K562 (cell line): ENCODE data around the gene ABT1. TPM values are rescaled to one million over a fixed set of nuclear protein-coding genes. Genes with fewer than 3 reads are reported as not detected.

ENCODE experiments used
- AFF1 ChIP-seq, 2 experiments: fragments of 450-650 bp; IDR thresholded peaks; 2 replicates each; pipeline ENCODE4 v1.6.1; 2018; ENCODE audit warnings: mild to moderate bottlenecking in 2 of 2, low read depth in 1 of 2; ENCODE audit not compliant: partially characterized antibody in 2 of 2
- DACH1 ChIP-seq: fragments of 450-650 bp; IDR thresholded peaks from 2 replicates; pipeline ENCODE4 v1.6.1; 2018; ENCODE audit not compliant: partially characterized antibody
- E2F8 ChIP-seq: fragments of 450-650 bp; IDR thresholded peaks from 2 replicates; pipeline ENCODE4 v1.7.1; 2018; ENCODE audit warnings: mild to moderate bottlenecking, low read depth; ENCODE audit not compliant: partially characterized antibody
- EP300 ChIP-seq: IDR thresholded peaks from 2 replicates; pipeline ENCODE4 v1.6.1; 2012; ENCODE audit warnings: low read length, improper control_type of control experiment
- FOXJ2 ChIP-seq: fragments of 200-800 bp; sonication (Bioruptor generic); IDR thresholded peaks from 2 replicates; pipeline ENCODE4 v1.6.1; 2016; ENCODE audit warnings: missing genetic modification characterization, missing compliant biosample characterization
- HES1 ChIP-seq: fragments of 450-650 bp; IDR thresholded peaks from 2 replicates; pipeline ENCODE4 v1.6.1; 2016; ENCODE audit warnings: low read depth, mild to moderate bottlenecking, moderate library complexity
- HMG20B ChIP-seq: fragments of 250-450 bp; sonication (Bioruptor Pico); IDR thresholded peaks from 2 replicates; pipeline ENCODE4 v1.5.0; 2021; ENCODE audit warnings: mild to moderate bottlenecking
- KDM4B ChIP-seq, 2 experiments: fragments of 450-650 bp in 1 of 2; sonication (generic) in 1 of 2; IDR thresholded peaks; 2 replicates each; pipeline ENCODE4 v1.6.1; 2016 to 2017; ENCODE audit warnings: borderline replicate concordance in 2 of 2, antibody characterized with exemption in 1 of 2, low read depth in 1 of 2, mild to moderate bottlenecking in 1 of 2
- MAX ChIP-seq: sonication (generic); formaldehyde crosslinking; IDR thresholded peaks from 2 replicates; pipeline ENCODE4 v1.9.0; 2022; ENCODE audit warnings: mild to moderate bottlenecking, missing genetic modification reagents
- POLR3A ChIP-seq: IDR thresholded peaks from 2 replicates; pipeline ENCODE4 v1.6.1; 2011; ENCODE audit warnings: borderline replicate concordance, mild to moderate bottlenecking, moderate library complexity; ENCODE audit not compliant: insufficient read length, insufficient read depth; ENCODE audit errors: extremely low read depth
- PYGO2 ChIP-seq: fragments of 450-650 bp; IDR thresholded peaks from 2 replicates; pipeline ENCODE4 v1.6.1; 2016; ENCODE audit warnings: mild to moderate bottlenecking, missing genetic modification characterization, moderate library complexity, missing compliant biosample characterization
- TBP ChIP-seq: optimal IDR thresholded peaks from 2 replicates; pipeline ENCODE3; 2011; ENCODE audit warnings: low read depth, low read length, improper control_type of control experiment
- UBTF ChIP-seq, 2 experiments: IDR thresholded peaks; 2 replicates each; pipeline ENCODE4 v1.6.1; 2012; ENCODE audit warnings: improper control_type of control experiment in 2 of 2, low read depth in 2 of 2, low read length in 2 of 2, borderline replicate concordance in 1 of 2
- ZNF282 ChIP-seq: sonication (generic); formaldehyde crosslinking; IDR thresholded peaks from 2 replicates; pipeline ENCODE4 v1.8.1; 2023; ENCODE audit warnings: missing genetic modification reagents
- ZNF57 ChIP-seq: fragments of 450-650 bp; formaldehyde crosslinking; IDR thresholded peaks from 2 replicates; pipeline ENCODE4 v1.4.0; 2020; ENCODE audit warnings: mild to moderate bottlenecking, moderate library complexity
- polyA plus RNA-seq, 8 experiments: library from polyadenylated mRNA; depleted of rRNA in 4 of 8; stranded (reverse) in 5 of 8; unstranded in 3 of 8; fragments of >200 nt; fragmentation: Nextera tagmentation in 2 of 8; fragmentation: Illumina TruSeq in 1 of 8; extraction: Ambion mirVana in 2 of 8; extraction: Trizol in 1 of 8; gene quantifications; 2 replicates each; pipeline versions ENCODE4 v1.2.1 to v1.2.3, GENCODE V29; 2011 to 2014; ENCODE audit warnings: inconsistent platforms in 1 of 8, missing spikeins in 1 of 8
- total RNA-seq, 7 experiments: library from RNA; depleted of rRNA in 6 of 7; stranded (reverse); fragments of >200 nt in 6 of 7; fragmentation: Illumina TruSeq in 2 of 7; extraction: Trizol in 2 of 7; gene quantifications; 2 replicates each; pipeline versions ENCODE4 v1.2.1 to v1.2.3, GENCODE V29; 2011 to 2021; ENCODE audit warnings: low replicate concordance in 1 of 7

Gene ABT1
- total and polyA plus RNA-seq, 9 of the 15 experiments (the other 6 are each of a cell fraction or from before 2014, with no cell fraction given): 8.8 to 52.7 (median 40.7) TPM

- TF ChIP-seq HES1 (0 out of 2 replicates have a peak, but pooled peaks have one; percentile 12), FOXJ2 (tag) (peak; percentile 76; the same call in 1 of the 2 replicates), HMG20B (CRISPR knock-in tag) (no peak), ZNF282 (CRISPR knock-in tag) (no peak), AFF1 (IDR thresholded peaks at IDR 0.05; ENCODE audit: low read depth in 1 of 2, partially characterized antibody in 2 of 2) (peak in 1 of 2 experiments; percentile 18), KDM4B (IDR thresholded peaks at IDR 0.05; ENCODE audit: borderline replicate concordance in 2 of 2, low read depth in 1 of 2) (no peak; a peak in 1 of 4 replicates), MAX (0 out of 2 replicates have a peak, but pooled peaks have one; percentile 16), E2F8 (peak; percentile 36), DACH1 (peak; percentile 56), PYGO2 (tag) (no peak), UBTF (IDR thresholded peaks at IDR 0.05; ENCODE audit: borderline replicate concordance in 1 of 2, low read depth in 2 of 2, low read length in 2 of 2) (0 out of 4 replicates have a peak, but pooled peaks have one; percentile 6 to 40), ZNF57 (CRISPR knock-in tag) (no peak), EP300 (peak; percentile 71; the same call in 1 of the 2 replicates), TBP (peak; percentile 99), POLR3A (peak; percentile 88)
Measured at GRCh38 chr6:26554697-26555504, 41.9 kb upstream of the ABT1 start (continued).
